Smooth muscle cell of the brain vasculature (primary cell): Measurements from ENCODE around the gene PRCD.
A peak's percentile ranks its signal among the peaks of the same experiment; 100 is the strongest.
"Not testable (repeated sequence)": the region's sequence is repeated elsewhere in the genome, so short reads cannot be mapped to it uniquely, and the experiment has no call there.

Experiments
- DNase-seq: peaks from one replicate; pipeline ENCODE4 v3.0.0-alpha.2; 2012; ENCODE audit warnings: low read depth, low spot score

The PRCD gene

GRCh38 chr17:76556765-76557367 is 17.0 kb downstream of the PRCD start:
- DNase-seq = no peak

- DNase-seq = peak; percentile 91
Observed at GRCh38 chr17:76557368-76558197, 17.7 kb downstream of the PRCD start.

DNA sequence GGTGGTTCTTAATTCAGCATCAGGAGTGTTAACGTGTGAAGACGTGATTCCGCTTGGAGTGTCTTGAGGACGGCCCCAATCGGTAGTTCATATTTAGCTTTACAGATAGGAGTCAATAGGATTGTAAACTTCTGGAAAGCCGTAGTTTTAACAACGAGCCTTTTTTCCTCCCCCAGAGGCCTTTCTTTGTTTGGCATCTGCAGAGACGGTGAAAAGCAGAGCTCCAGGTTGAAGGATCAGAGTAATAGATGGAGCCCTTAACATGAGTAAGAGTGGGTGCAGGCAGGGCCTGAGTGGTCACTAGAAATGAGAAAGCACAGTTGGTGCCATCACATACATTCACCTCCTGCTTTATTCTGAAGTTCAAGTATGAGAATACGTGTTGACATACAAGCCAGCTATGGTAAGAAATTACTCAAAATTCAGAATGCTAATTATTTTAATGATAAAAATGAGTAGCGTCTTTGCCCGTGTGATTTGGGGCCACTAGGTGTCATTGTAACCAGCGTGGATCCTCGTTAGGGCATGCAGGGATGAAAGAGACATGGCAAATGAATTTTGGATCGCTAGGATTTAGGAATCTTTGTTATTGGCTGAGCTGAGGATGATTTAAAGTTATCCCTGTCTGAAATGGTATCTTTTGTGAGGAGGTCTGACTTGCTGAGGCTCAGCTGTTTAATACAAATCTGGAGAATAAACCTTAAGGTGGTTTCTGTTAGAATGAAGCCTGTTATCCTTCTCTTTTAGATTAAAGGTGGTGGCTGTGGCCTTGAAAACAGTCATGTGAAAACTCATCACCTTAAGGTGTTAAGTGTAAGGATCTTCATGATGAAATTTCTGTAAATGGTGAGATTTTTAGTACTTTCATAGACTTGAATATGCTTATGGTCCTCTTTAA is 18.6 kb downstream of the PRCD start:
- no peak for DNase-seq

- not testable (repeated sequence) for DNase-seq
Observed at GRCh38 chr17:76559460-76559859, 19.6 kb downstream of the PRCD start.

GRCh38 chr17:76560036-76560876 is 20.4 kb downstream of the PRCD start:
- no peak for DNase-seq

GRCh38 chr17:76560877-76561221 is 21.0 kb downstream of the PRCD start:
- no peak for DNase-seq

- no peak for DNase-seq
Observed at GRCh38 chr17:76561332-76561731, 21.5 kb downstream of the PRCD start.

DNA sequence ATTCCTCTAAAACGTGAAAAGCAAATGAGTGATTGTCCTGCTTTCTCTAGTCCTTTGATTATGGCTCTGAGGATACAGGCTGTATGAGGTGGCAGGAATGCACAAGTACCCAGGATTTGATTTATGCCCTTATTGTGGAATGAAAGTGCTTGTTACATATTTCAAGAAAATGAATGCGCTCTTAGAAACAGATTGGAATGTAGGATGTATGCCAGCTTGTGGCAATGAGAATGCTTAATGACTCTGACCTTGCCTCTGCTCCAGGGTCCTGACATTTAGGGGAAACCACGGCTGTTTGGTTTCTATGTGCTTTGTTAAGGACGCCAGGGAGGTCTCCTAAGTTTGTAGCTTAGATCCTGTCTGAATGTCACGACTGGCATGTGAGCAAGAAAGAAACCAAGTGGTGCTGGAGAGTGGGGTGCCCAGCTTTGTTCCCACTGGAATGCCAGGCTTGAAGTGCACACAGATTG is 22.0 kb downstream of the PRCD start:
- DNase-seq = no peak

DNA sequence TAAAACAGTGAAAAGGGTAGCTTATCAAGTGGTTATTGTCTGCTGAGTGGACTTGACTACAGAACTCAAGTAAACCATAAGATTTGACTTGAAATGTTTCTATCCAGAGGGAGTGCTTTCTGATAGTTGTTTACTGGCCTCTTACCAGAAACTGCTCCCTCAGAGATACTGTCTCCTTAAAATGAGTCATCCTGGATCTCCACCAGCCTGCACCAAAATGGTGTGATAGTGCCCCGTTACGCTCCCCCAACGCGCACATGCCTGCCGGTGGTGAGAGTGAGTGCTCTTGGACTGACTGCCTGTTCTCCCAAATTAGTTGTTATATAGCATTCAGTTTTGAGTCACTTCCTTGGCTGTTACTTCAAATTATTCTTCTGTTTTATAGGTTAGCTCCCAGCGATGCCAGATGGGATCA is 22.9 kb downstream of the PRCD start:
- DNase-seq = no peak

GRCh38 chr17:76563359-76563758 is 23.5 kb downstream of the PRCD start:
- DNase-seq = not testable (repeated sequence)

- not testable (repeated sequence) for DNase-seq
Observed at GRCh38 chr17:76564991-76565727, 25.3 kb downstream of the PRCD start.

- DNase-seq = no peak
Observed at GRCh38 chr17:76565728-76566612, 26.1 kb downstream of the PRCD start.

DNA sequence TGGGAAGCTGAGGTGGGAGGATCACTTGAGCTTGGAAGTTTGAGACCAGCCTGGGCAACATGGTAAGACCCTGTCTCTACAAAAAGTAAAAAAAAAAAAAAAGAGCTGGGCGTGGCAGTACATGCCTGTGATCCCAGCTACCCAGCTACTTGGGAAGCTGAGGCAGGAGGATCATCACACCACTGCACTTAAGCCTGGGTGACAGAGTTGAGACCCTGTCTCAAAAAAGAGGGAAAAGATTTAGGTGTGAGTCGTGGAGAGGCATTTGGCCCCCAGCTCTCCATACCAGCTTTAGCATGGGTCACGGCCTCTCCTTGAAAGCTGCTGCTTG is 26.7 kb downstream of the PRCD start:
- DNase-seq = no peak

DNA sequence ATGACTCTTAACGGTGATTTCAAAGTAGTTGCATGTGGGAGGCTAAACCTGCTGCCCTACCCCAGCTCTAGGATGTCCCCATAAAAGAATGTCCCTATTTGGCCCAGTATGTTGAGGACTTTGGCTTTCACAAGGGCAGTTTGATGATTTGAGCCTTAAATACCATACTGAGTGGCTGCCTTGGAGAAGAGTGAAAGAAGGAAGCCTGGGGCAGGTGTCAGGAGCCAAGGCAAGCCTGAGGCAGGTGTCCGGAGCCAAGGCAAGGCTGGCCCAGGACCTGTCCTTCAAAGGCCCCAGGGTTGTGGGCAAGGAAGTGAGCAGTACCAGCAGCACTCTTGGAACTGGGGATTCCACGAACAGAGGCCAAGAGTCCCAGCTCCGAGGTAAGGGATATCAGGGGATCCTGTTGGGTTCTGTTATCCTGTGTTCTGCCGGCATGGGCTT is 27.2 kb downstream of the PRCD start:
- DNase-seq = no peak

GRCh38 chr17:76567634-76568432 is 28.0 kb downstream of the PRCD start:
- no peak for DNase-seq

DNA sequence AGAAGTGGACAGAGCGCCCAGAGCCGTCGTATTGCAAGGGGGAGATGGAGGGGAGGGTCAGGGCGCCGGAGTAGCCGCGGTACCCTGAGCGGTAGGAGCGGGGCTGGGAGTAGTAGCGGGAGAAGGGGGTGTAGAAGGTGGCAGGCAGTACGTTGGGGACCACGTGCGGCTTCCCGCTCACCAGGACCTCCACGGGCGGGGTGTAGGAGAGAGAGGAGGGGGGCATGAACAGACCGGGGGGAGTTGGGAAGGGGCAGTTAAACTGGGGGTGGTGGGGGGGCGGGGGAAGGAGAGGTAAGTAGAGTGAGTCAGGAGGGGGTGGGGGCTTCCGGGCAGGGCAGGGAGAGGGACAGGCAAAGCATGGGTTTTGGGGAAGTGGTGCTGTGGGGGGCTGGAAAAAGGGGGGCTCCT is 29.0 kb downstream of the PRCD start:
- DNase-seq = no peak

DNA sequence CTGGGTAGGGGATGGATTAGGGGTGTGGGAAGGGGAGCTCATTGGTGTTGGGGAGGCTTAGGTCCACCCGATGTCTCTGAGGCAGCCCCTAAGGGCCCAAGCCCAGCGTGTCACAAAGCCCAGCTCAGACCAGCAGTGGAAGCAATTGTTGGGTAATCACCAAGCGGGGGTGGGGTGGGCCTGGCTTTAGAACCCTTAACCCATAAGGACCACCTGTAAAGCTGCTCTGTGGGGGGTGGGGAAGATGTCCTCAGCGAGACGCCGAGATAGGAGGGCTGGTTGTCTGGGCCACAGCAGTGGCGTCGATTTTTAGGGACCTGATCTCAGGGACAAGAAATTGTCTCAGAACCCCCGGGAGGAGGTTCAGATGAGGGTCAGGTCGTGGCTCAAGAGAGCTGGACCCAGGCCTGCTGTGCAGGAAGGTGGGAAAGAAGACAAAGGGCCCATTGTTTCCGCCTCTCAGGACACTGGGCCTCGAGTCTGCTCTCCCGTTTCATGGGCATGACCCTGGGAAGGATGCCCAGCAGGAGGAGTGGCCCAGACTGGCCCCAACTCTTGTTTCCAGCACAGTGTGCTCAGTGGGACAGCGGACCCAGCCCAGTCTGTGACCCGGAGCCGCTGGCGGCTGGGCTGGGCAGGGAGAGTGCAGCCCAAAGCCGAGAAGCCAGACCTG is 29.9 kb downstream of the PRCD start:
- no peak for DNase-seq

GRCh38 chr17:76570457-76570856 is 30.6 kb downstream of the PRCD start:
- DNase-seq = no peak
